Measurements from ENCODE around the gene SCYL1. TPM values are rescaled to one million over a fixed set of nuclear protein-coding genes. Genes with fewer than 3 reads are reported as not detected.
A peak's percentile ranks its signal among the peaks of the same experiment; 100 is the strongest.

The SCYL1 gene
- total RNA-seq, 1 donor from 2014 or later: 49.5 TPM

DNA sequence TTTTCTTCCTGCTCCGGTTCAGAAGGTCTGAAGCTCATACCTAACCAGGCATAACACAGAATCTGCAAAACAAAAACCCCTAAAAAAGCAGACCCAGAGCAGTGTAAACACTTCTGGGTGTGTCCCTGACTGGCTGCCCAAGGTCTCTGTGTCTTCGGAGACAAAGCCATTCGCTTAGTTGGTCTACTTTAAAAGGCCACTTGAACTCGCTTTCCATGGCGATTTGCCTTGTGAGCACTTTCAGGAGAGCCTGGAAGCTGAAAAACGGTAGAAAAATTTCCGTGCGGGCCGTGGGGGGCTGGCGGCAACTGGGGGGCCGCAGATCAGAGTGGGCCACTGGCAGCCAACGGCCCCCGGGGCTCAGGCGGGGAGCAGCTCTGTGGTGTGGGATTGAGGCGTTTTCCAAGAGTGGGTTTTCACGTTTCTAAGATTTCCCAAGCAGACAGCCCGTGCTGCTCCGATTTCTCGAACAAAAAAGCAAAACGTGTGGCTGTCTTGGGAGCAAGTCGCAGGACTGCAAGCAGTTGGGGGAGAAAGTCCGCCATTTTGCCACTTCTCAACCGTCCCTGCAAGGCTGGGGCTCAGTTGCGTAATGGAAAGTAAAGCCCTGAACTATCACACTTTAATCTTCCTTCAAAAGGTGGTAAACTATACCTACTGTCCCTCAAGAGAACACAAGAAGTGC, 26.7 kb upstream of the SCYL1 start:
- FAIRE-seq (no peak), DNase-seq (ENCODE audit: low read depth) (peak; percentile 52)
- H3K27me3 ChIP-seq (ENCODE audit: control insufficient read depth, insufficient read depth, low read length): no peaks in the 10 kb centered on the region
- H3K36me3 ChIP-seq (ENCODE audit: control insufficient read depth, insufficient read depth, low read length): peaks cover 10% of the 10 kb centered on the region
- H3K4me3 ChIP-seq (ENCODE audit: low read depth, low read length): peak overlapping the region; percentile 50
- TF ChIP-seq, protein P1, sequence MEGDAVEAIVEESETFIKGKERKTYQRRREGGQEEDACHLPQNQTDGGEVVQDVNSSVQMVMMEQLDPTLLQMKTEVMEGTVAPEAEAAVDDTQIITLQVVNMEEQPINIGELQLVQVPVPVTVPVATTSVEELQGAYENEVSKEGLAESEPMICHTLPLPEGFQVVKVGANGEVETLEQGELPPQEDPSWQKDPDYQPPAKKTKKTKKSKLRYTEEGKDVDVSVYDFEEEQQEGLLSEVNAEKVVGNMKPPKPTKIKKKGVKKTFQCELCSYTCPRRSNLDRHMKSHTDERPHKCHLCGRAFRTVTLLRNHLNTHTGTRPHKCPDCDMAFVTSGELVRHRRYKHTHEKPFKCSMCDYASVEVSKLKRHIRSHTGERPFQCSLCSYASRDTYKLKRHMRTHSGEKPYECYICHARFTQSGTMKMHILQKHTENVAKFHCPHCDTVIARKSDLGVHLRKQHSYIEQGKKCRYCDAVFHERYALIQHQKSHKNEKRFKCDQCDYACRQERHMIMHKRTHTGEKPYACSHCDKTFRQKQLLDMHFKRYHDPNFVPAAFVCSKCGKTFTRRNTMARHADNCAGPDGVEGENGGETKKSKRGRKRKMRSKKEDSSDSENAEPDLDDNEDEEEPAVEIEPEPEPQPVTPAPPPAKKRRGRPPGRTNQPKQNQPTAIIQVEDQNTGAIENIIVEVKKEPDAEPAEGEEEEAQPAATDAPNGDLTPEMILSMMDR (IDR thresholded peaks at IDR 0.05; ENCODE audit: insufficient read depth, low read length, severe bottlenecking): no peak

DNA sequence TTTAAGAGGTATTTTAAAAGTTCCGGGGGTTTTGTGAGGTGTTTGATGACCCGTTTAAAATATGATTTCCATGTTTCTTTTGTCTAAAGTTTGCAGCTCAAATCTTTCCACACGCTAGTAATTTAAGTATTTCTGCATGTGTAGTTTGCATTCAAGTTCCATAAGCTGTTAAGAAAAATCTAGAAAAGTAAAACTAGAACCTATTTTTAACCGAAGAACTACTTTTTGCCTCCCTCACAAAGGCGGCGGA, 26.2 kb upstream of the SCYL1 start:
- FAIRE-seq: no peak
- TF ChIP-seq, protein P1 (IDR thresholded peaks at IDR 0.05; ENCODE audit: insufficient read depth, low read length, severe bottlenecking): no peak
- Histone ChIP-seq H3K4me3 (ENCODE audit: low read depth, low read length) (peak overlapping the region; percentile 50), H3K36me3 (ENCODE audit: control insufficient read depth, insufficient read depth, low read length) (peaks cover 10% of the 10 kb centered on the region), H3K27me3 (ENCODE audit: control insufficient read depth, insufficient read depth, low read length) (no peaks in the 10 kb centered on the region)
- no peak for DNase-seq (ENCODE audit: low read depth)

DNA sequence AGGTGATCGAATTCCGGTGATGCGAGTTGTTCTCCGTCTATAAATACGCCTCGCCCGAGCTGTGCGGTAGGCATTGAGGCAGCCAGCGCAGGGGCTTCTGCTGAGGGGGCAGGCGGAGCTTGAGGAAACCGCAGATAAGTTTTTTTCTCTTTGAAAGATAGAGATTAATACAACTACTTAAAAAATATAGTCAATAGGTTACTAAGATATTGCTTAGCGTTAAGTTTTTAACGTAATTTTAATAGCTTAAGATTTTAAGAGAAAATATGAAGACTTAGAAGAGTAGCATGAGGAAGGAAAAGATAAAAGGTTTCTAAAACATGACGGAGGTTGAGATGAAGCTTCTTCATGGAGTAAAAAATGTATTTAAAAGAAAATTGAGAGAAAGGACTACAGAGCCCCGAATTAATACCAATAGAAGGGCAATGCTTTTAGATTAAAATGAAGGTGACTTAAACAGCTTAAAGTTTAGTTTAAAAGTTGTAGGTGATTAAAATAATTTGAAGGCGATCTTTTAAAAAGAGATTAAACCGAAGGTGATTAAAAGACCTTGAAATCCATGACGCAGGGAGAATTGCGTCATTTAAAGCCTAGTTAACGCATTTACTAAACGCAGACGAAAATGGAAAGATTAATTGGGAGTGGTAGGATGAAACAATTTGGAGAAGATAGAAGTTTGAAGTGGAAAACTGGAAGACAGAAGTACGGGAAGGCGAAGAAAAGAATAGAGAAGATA, 25.7 kb upstream of the SCYL1 start, which contains the start of gene MALAT1:
Gene MALAT1 (plus strand): TSS at position 69 of the 736 bp plus-strand sequence.
- DNase-seq (ENCODE audit: low read depth) (peak; percentile 77), FAIRE-seq (no peak)
- Histone ChIP-seq H3K27me3 (ENCODE audit: control insufficient read depth, insufficient read depth, low read length) (no peaks in the 10 kb centered on the region), H3K36me3 (ENCODE audit: control insufficient read depth, insufficient read depth, low read length) (peaks cover 11% of the 10 kb centered on the region), H3K4me3 (ENCODE audit: low read depth, low read length) (peak within 1 kb of the TSS; percentile 50)
- TF ChIP-seq, protein P1 (IDR thresholded peaks at IDR 0.05; ENCODE audit: insufficient read depth, low read length, severe bottlenecking): no peak

DNA sequence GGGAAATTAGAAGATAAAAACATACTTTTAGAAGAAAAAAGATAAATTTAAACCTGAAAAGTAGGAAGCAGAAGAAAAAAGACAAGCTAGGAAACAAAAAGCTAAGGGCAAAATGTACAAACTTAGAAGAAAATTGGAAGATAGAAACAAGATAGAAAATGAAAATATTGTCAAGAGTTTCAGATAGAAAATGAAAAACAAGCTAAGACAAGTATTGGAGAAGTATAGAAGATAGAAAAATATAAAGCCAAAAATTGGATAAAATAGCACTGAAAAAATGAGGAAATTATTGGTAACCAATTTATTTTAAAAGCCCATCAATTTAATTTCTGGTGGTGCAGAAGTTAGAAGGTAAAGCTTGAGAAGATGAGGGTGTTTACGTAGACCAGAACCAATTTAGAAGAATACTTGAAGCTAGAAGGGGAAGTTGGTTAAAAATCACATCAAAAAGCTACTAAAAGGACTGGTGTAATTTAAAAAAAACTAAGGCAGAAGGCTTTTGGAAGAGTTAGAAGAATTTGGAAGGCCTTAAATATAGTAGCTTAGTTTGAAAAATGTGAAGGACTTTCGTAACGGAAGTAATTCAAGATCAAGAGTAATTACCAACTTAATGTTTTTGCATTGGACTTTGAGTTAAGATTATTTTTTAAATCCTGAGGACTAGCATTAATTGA, 25.0 kb upstream of the SCYL1 start:
- FAIRE-seq (no peak), DNase-seq (ENCODE audit: low read depth) (no peak)
- Histone ChIP-seq H3K36me3 (ENCODE audit: control insufficient read depth, insufficient read depth, low read length) (peaks cover 13% of the 10 kb centered on the region), H3K4me3 (ENCODE audit: low read depth, low read length) (peak overlapping the region; percentile 50), H3K27me3 (ENCODE audit: control insufficient read depth, insufficient read depth, low read length) (no peaks in the 10 kb centered on the region)
- TF ChIP-seq, protein P1 (IDR thresholded peaks at IDR 0.05; ENCODE audit: insufficient read depth, low read length, severe bottlenecking): no peak

DNA sequence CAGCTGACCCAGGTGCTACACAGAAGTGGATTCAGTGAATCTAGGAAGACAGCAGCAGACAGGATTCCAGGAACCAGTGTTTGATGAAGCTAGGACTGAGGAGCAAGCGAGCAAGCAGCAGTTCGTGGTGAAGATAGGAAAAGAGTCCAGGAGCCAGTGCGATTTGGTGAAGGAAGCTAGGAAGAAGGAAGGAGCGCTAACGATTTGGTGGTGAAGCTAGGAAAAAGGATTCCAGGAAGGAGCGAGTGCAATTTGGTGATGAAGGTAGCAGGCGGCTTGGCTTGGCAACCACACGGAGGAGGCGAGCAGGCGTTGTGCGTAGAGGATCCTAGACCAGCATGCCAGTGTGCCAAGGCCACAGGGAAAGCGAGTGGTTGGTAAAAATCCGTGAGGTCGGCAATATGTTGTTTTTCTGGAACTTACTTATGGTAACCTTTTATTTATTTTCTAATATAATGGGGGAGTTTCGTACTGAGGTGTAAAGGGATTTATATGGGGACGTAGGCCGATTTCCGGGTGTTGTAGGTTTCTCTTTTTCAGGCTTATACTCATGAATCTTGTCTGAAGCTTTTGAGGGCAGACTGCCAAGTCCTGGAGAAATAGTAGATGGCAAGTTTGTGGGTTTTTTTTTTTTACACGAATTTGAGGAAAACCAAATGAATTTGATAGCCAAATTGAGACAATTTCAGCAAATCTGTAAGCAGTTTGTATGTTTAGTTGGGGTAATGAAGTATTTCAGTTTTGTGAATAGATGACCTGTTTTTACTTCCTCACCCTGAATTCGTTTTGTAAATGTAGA, 24.3 kb upstream of the SCYL1 start:
- no peak for FAIRE-seq
- TF ChIP-seq, protein P1 (IDR thresholded peaks at IDR 0.05; ENCODE audit: insufficient read depth, low read length, severe bottlenecking): no peak
- Histone ChIP-seq H3K36me3 (ENCODE audit: control insufficient read depth, insufficient read depth, low read length) (peaks cover 13% of the 10 kb centered on the region), H3K27me3 (ENCODE audit: control insufficient read depth, insufficient read depth, low read length) (no peaks in the 10 kb centered on the region), H3K4me3 (ENCODE audit: low read depth, low read length) (peak overlapping the region; percentile 50)
- DNase-seq (ENCODE audit: low read depth): peak; percentile 18
